Measurements from ENCODE around the gene DNAJC13. TPM values are rescaled to one million over a fixed set of nuclear protein-coding genes. Genes with fewer than 3 reads are reported as not detected.
"Not testable (repeated sequence)": the region's sequence is repeated elsewhere in the genome, so short reads cannot be mapped to it uniquely, and the experiment has no call there.

Gene DNAJC13
- total RNA-seq, 1 donor = 116 TPM

DNA sequence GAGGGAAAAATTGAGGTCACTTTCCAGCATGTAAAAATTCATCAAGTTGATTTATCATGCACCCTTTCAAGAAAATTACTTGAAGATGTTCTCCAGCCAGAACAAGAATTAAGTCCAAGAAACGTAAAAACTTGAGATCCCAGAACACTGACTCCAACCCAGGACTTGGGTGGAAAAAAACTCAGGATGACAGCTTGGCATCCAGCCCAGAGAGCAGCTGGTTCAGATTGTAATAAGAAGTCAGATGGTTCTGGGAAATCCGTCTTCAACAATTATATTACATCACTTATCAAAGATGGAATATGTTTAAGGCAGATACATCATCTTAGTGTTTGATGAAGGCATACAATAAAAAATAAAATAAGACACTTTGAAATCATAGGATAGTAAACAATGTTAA lies 23.0 kb upstream of the DNAJC13 start:
- Histone ChIP-seq H3K4me1 (ENCODE audit: insufficient read depth, low read length) (no peaks in the 10 kb centered on the region), H3K36me3 (ENCODE audit: insufficient read depth, low read length) (no peaks in the 10 kb centered on the region), H3K27ac (ENCODE audit: low read depth, low read length) (no peak overlapping the region), H3K27me3 (ENCODE audit: insufficient read depth, low read length) (no peaks in the 10 kb centered on the region), H3K79me2 (ENCODE audit: insufficient read depth, low read length) (no peaks in the 10 kb centered on the region), H3K4me2 (ENCODE audit: insufficient read depth, low read length) (no peak overlapping the region), H3K4me3 (ENCODE audit: insufficient read depth, low read length) (no peak overlapping the region), H2AFZ (ENCODE audit: low read length) (no peak overlapping the region), H4K20me1 (ENCODE audit: insufficient read depth, low read length) (no peaks in the 10 kb centered on the region), H3K9me3 (ENCODE audit: low read depth, low read length) (no peaks in the 10 kb centered on the region)
- TF ChIP-seq, protein P1, sequence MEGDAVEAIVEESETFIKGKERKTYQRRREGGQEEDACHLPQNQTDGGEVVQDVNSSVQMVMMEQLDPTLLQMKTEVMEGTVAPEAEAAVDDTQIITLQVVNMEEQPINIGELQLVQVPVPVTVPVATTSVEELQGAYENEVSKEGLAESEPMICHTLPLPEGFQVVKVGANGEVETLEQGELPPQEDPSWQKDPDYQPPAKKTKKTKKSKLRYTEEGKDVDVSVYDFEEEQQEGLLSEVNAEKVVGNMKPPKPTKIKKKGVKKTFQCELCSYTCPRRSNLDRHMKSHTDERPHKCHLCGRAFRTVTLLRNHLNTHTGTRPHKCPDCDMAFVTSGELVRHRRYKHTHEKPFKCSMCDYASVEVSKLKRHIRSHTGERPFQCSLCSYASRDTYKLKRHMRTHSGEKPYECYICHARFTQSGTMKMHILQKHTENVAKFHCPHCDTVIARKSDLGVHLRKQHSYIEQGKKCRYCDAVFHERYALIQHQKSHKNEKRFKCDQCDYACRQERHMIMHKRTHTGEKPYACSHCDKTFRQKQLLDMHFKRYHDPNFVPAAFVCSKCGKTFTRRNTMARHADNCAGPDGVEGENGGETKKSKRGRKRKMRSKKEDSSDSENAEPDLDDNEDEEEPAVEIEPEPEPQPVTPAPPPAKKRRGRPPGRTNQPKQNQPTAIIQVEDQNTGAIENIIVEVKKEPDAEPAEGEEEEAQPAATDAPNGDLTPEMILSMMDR (IDR thresholded peaks at IDR 0.05; ENCODE audit: extremely low read depth, low read depth, low read length) = no peak
- DNase-seq (ENCODE audit: insufficient read length, low spot score, missing footprints) = no peak

DNA sequence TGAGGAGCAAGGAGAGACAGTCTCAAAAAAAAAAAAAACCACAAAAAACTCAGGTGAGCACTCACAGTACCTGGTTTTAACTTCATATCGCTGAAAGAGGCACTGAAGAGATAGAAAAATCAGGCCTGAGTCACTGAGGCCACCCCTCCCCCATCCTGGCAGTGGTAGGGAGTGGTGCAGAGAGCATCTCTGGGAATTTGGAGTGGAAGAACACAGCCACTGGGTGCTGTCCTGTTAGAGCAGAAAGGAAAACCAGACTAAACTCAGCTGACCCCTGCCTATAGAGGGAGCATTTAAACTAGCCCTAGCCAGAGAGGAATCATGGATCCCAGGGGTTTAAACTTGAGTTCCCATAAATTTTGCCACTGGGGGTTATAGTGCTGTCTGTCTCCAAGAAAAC lies 22.2 kb upstream of the DNAJC13 start:
- H3K36me3 ChIP-seq (ENCODE audit: insufficient read depth, low read length) = no peaks in the 10 kb centered on the region
- DNase-seq (ENCODE audit: insufficient read length, low spot score, missing footprints) = no peak
- TF ChIP-seq, protein P1 (IDR thresholded peaks at IDR 0.05; ENCODE audit: extremely low read depth, low read depth, low read length) = no peak
- H3K4me3 ChIP-seq (ENCODE audit: insufficient read depth, low read length) = no peak overlapping the region
- no peaks in the 10 kb centered on the region for H3K9me3 ChIP-seq (ENCODE audit: low read depth, low read length)
- H2AFZ ChIP-seq (ENCODE audit: low read length) = no peak overlapping the region
- H3K4me2 ChIP-seq (ENCODE audit: insufficient read depth, low read length) = no peak overlapping the region
- no peaks in the 10 kb centered on the region for H3K27me3 ChIP-seq (ENCODE audit: insufficient read depth, low read length)
- no peaks in the 10 kb centered on the region for H4K20me1 ChIP-seq (ENCODE audit: insufficient read depth, low read length)
- no peaks in the 10 kb centered on the region for H3K79me2 ChIP-seq (ENCODE audit: insufficient read depth, low read length)
- H3K27ac ChIP-seq (ENCODE audit: low read depth, low read length) = no peak overlapping the region
- H3K4me1 ChIP-seq (ENCODE audit: insufficient read depth, low read length) = no peaks in the 10 kb centered on the region

DNA sequence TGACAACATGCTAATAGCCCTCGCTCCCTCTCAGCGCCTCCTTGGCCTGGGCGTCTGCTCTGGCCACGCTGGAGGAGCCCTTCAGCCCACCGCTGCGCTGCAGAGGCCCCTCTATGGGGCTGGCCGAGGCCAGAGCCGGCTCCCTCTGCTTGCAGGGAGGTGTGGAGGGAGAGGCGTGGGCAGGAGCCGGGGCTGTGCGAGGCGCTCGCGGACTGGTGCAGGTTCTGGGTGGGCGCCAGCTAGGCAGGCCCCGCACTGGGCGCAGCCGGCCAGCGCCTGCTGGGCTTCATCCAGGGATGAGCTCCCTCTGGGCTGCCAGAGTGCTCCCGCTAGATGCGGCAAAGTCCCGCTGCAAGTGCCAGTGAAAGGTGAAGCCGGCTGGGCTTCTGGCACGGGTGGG lies 21.0 kb upstream of the DNAJC13 start:
- TF ChIP-seq, protein P1 (IDR thresholded peaks at IDR 0.05; ENCODE audit: extremely low read depth, low read depth, low read length) = no peak
- H3K79me2 ChIP-seq (ENCODE audit: insufficient read depth, low read length) = no peaks in the 10 kb centered on the region

DNA sequence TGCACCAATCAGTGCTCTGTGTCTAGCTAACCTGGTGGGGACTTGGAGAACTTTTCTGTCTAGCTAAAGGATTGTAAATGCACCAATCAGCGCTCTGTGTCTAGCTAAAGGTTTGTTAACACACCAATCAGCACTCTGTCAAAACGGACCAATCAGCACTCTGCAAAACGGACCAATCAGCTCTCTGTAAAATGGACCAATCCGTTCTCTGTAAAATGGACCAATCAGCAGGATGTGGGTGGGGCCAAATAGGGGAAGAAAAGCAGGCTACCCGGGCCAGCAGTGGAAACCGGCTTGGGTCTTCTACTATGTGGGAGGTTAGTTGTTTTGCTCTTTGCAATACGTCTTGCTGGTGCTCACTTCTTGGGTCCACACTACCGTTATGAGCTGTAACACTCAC lies 20.5 kb upstream of the DNAJC13 start:
- not testable (repeated sequence) for H3K4me2 ChIP-seq (ENCODE audit: insufficient read depth, low read length); H3K4me3 ChIP-seq (ENCODE audit: insufficient read depth, low read length); H3K4me1 ChIP-seq (ENCODE audit: insufficient read depth, low read length); H2AFZ ChIP-seq (ENCODE audit: low read length); H3K9me3 ChIP-seq (ENCODE audit: low read depth, low read length); H3K27ac ChIP-seq (ENCODE audit: low read depth, low read length); DNase-seq (ENCODE audit: insufficient read length, low spot score, missing footprints); H3K27me3 ChIP-seq (ENCODE audit: insufficient read depth, low read length); H4K20me1 ChIP-seq (ENCODE audit: insufficient read depth, low read length); H3K79me2 ChIP-seq (ENCODE audit: insufficient read depth, low read length); H3K36me3 ChIP-seq (ENCODE audit: insufficient read depth, low read length)

More for the DNA sequence above, 21.0 kb upstream of the DNAJC13 start:
- no peaks in the 10 kb centered on the region for H3K27me3 ChIP-seq (ENCODE audit: insufficient read depth, low read length)
- H3K4me2 ChIP-seq (ENCODE audit: insufficient read depth, low read length) = no peak overlapping the region
- H3K27ac ChIP-seq (ENCODE audit: low read depth, low read length) = no peak overlapping the region
- H3K4me1 ChIP-seq (ENCODE audit: insufficient read depth, low read length) = no peaks in the 10 kb centered on the region
- H3K9me3 ChIP-seq (ENCODE audit: low read depth, low read length) = no peaks in the 10 kb centered on the region
- no peak overlapping the region for H2AFZ ChIP-seq (ENCODE audit: low read length)
- no peak for DNase-seq (ENCODE audit: insufficient read length, low spot score, missing footprints)
- no peaks in the 10 kb centered on the region for H3K36me3 ChIP-seq (ENCODE audit: insufficient read depth, low read length)
- H4K20me1 ChIP-seq (ENCODE audit: insufficient read depth, low read length) = no peaks in the 10 kb centered on the region
- H3K4me3 ChIP-seq (ENCODE audit: insufficient read depth, low read length) = no peak overlapping the region

Measured in osteoblast (primary cell).